SIG-M5 (cell line): ENCODE measurements around the gene NADSYN1.

Source experiments
- DNase-seq: peaks from one replicate; lab custom pipeline; 2025; lab: John Stamatoyannopoulos, UW

The NADSYN1 gene

GRCh38 chr11:71433648-71434450 lies 19.2 kb upstream of the NADSYN1 start:
- DNase-seq: no peak

- DNase-seq: no peak
These were observed 18.4 kb upstream of the NADSYN1 start for GRCh38 chr11:71434576-71435130.

- DNase-seq: no peak
These were observed 17.6 kb upstream of the NADSYN1 start for GRCh38 chr11:71435278-71435951.

- no peak for DNase-seq
These were observed 16.1 kb upstream of the NADSYN1 start for GRCh38 chr11:71436861-71437260.

GRCh38 chr11:71437399-71437798 lies 15.6 kb upstream of the NADSYN1 start:
- DNase-seq: no peak

GRCh38 chr11:71437879-71438278 lies 15.1 kb upstream of the NADSYN1 start:
- no peak for DNase-seq

- no peak for DNase-seq
These were observed 14.4 kb upstream of the NADSYN1 start for GRCh38 chr11:71438650-71439049.

GRCh38 chr11:71440021-71440755 lies 12.8 kb upstream of the NADSYN1 start:
- DNase-seq: no peak

GRCh38 chr11:71441251-71441650 lies 11.8 kb upstream of the NADSYN1 start:
- no peak for DNase-seq

GRCh38 chr11:71442123-71442522 lies 10.9 kb upstream of the NADSYN1 start:
- DNase-seq: no peak

- DNase-seq: no peak
These were observed 10.1 kb upstream of the NADSYN1 start for GRCh38 chr11:71442880-71443279.

GRCh38 chr11:71443736-71444445 lies 9.1 kb upstream of the NADSYN1 start:
- no peak for DNase-seq

- no peak for DNase-seq
These were observed 8.2 kb upstream of the NADSYN1 start for GRCh38 chr11:71444811-71445210.

- DNase-seq: no peak
These were observed 6.9 kb upstream of the NADSYN1 start for GRCh38 chr11:71446150-71446549.

- DNase-seq: peak; percentile 45
These were observed 5.9 kb upstream of the NADSYN1 start for GRCh38 chr11:71446942-71447688.

GRCh38 chr11:71447791-71448256 lies 5.2 kb upstream of the NADSYN1 start:
- DNase-seq: no peak

- peak; percentile 40 for DNase-seq
These were observed 4.5 kb upstream of the NADSYN1 start, which contains the start of gene DHCR7 for GRCh38 chr11:71448257-71449171. Gene DHCR7, minus strand, starts transcription at chr11:71448393. Its CDS starts 3,441 bp downstream, at chr11:71444952.

GRCh38 chr11:71449596-71449995 lies 3.4 kb upstream of the NADSYN1 start:
- no peak for DNase-seq

GRCh38 chr11:71450507-71450906 lies 2.5 kb upstream of the NADSYN1 start:
- no peak for DNase-seq

- no peak for DNase-seq
These were observed 2.1 kb upstream of the NADSYN1 start for GRCh38 chr11:71450939-71451338.
